Esophagus muscularis mucosa (tissue), 3 donors: ENCODE measurements around the gene HAGH.

Experiments
- CTCF ChIP-seq, 3 experiments: fragments of 200-600 bp in 2 of 3; fragments of 450-650 bp in 1 of 3; sonication (generic) in 2 of 3; IDR thresholded peaks; one replicate each; pipeline ENCODE4 v1.5.1; 2017 to 2019; ENCODE audit warnings: antibody characterized with exemption in 3 of 3, mild to moderate bottlenecking in 2 of 3, moderate library complexity in 1 of 3
- POLR2A ChIP-seq: fragments of 450-650 bp; IDR thresholded peaks from one replicate; pipeline ENCODE4 v1.6.1; 2017; ENCODE audit warnings: antibody characterized with exemption, moderate library complexity, mild to moderate bottlenecking, low read depth

- TF ChIP-seq CTCF (IDR thresholded peaks at IDR 0.05) = no peak
- TF ChIP-seq POLR2A = no peak
Measured at GRCh38 chr16:1846416-1846815, 19.8 kb upstream of the HAGH start.
